CD8-positive, alpha-beta memory T cell (primary cell): Measurements from ENCODE around the gene MTOR. TPM values are rescaled to one million over a fixed set of nuclear protein-coding genes. Genes with fewer than 3 reads are reported as not detected.
"Not testable (repeated sequence)": the region's sequence is repeated elsewhere in the genome, so short reads cannot be mapped to it uniquely, and the experiment has no call there.

Source experiments
- CTCF ChIA-PET: fragments of 350-600 bp; sonication (Branson Sonifier 250); formaldehyde crosslinking; loops from one replicate; lab custom pipeline; 2021; ENCODE audit warnings: antibody characterized with exemption; lab: Charles Lee
- POLR2A ChIA-PET: fragments of 350-600 bp; sonication (Branson Sonifier 250); formaldehyde crosslinking; loops from one replicate; lab custom pipeline; 2021; ENCODE audit warnings: antibody characterized with exemption; lab: Charles Lee
- DNase-seq, 5 donors: peaks; one replicate each; pipeline versions ENCODE4 v3.0.0 to v3.0.0-alpha.2; 2020 to 2022; ENCODE audit warnings: mixed read lengths in 1 of 5
- H3K27ac ChIP-seq: one replicate; pipeline ENCODE4 v1.7.0; 2013; ENCODE audit warnings: low read depth, mild to moderate bottlenecking, low read length, moderate library complexity
- H3K27me3 ChIP-seq: 2 replicates; pipeline ENCODE4 v1.7.0; 2013; ENCODE audit warnings: low read length, mild to moderate bottlenecking; ENCODE audit not compliant: insufficient read depth, poor library complexity, severe bottlenecking
- H3K36me3 ChIP-seq: 2 replicates; pipeline ENCODE4 v1.7.0; 2013; ENCODE audit warnings: mild to moderate bottlenecking, low read length, moderate library complexity; ENCODE audit not compliant: insufficient read depth
- H3K4me1 ChIP-seq: 2 replicates; pipeline ENCODE4 v1.7.0; 2013; ENCODE audit warnings: mild to moderate bottlenecking, low read length, moderate library complexity; ENCODE audit not compliant: insufficient read depth
- H3K4me3 ChIP-seq: 2 replicates; pipeline ENCODE4 v1.7.0; 2013; ENCODE audit warnings: mild to moderate bottlenecking, low read length
- H3K9me3 ChIP-seq: 2 replicates; pipeline ENCODE4 v1.7.0; 2013; ENCODE audit warnings: mild to moderate bottlenecking, low read length
- H3K27ac Mint-ChIP-seq, 8 donors: one replicate each; pipeline ENCODE4 v1.8.0; 2020 to 2021; ENCODE audit warnings: mixed read lengths in 8 of 8, mild to moderate bottlenecking in 6 of 8, inconsistent platforms in 3 of 8, moderate library complexity in 3 of 8
- H3K27me3 Mint-ChIP-seq, 2 donors: one replicate each; pipeline ENCODE4 v1.8.0; 2020 to 2021; ENCODE audit warnings: mixed read lengths in 2 of 2, mild to moderate bottlenecking in 1 of 2, moderate library complexity in 1 of 2
- H3K36me3 Mint-ChIP-seq, 3 donors: one replicate each; pipeline ENCODE4 v1.8.0; 2020 to 2021; ENCODE audit warnings: mixed read lengths in 3 of 3, inconsistent platforms in 1 of 3, mild to moderate bottlenecking in 1 of 3
- H3K4me1 Mint-ChIP-seq, 3 donors: one replicate each; pipeline ENCODE4 v1.8.0; 2020 to 2021; ENCODE audit warnings: mixed read lengths in 3 of 3, inconsistent platforms in 1 of 3, mild to moderate bottlenecking in 1 of 3
- H3K4me3 Mint-ChIP-seq, 7 donors: one replicate each; pipeline ENCODE4 v1.8.0; 2020 to 2021; ENCODE audit warnings: mixed read lengths in 7 of 7, mild to moderate bottlenecking in 6 of 7, moderate library complexity in 4 of 7, inconsistent platforms in 2 of 7
- H3K9me3 Mint-ChIP-seq, 5 donors: one replicate each; pipeline ENCODE4 v1.8.0; 2020 to 2022; ENCODE audit warnings: mixed read lengths in 5 of 5, mild to moderate bottlenecking in 3 of 5, moderate library complexity in 2 of 5, inconsistent platforms in 1 of 5
- polyA plus RNA-seq: library from polyadenylated mRNA; unstranded; fragments of 300-500 nt; fragmentation: Illumina TruSeq; gene quantifications from one replicate; pipeline ENCODE4 v1.2.3, GENCODE V29; 2021
- total RNA-seq, 2 experiments: library from RNA; stranded (reverse); gene quantifications; one replicate each; pipeline ENCODE4 v1.2.3, GENCODE V29; 2021

MTOR gene
- total and polyA plus RNA-seq, 3 experiments from 2014 or later, result 8.0 to 55.2 (median 53.9) TPM

GRCh38 chr1:11080931-11081330 is 181.4 kb downstream of the MTOR start:
- ChIA-PET POLR2A (no interaction called here), CTCF (no interaction called here)
- peaks cover 4 to 68% (median 15%) of the 10 kb centered on the region in 3 donors for H3K36me3 Mint-ChIP-seq
- H3K4me3 ChIP-seq, result no peak overlapping the region
- H3K36me3 ChIP-seq, result peaks cover 51% of the 10 kb centered on the region
- no peak for DNase-seq
- H3K27ac Mint-ChIP-seq, result no peak overlapping the region
- H3K4me3 Mint-ChIP-seq, result no peak overlapping the region
- H3K4me1 Mint-ChIP-seq, result no peaks in the 10 kb centered on the region
- H3K9me3 Mint-ChIP-seq, result no peaks in the 10 kb centered on the region
- no peak overlapping the region for H3K27ac ChIP-seq
- no peaks in the 10 kb centered on the region for H3K27me3 ChIP-seq
- H3K9me3 ChIP-seq, result no peaks in the 10 kb centered on the region
- H3K27me3 Mint-ChIP-seq, result no peaks in the 10 kb centered on the region
- H3K4me1 ChIP-seq, result no peaks in the 10 kb centered on the region

GRCh38 chr1:11078631-11079030 is 183.7 kb downstream of the MTOR start:
- H3K4me1 ChIP-seq, result no peaks in the 10 kb centered on the region
- H3K27me3 ChIP-seq, result no peaks in the 10 kb centered on the region
- ChIA-PET CTCF (interaction anchor here (1.2 kb wide), 1 partner anchor 41 kb away, joined by 3 read pairs; no protein-coding TSS in a partner anchor), POLR2A (no interaction called here)
- no peak overlapping the region for H3K27ac ChIP-seq
- H3K4me3 ChIP-seq, result no peak overlapping the region
- peaks cover 71% of the 10 kb centered on the region for H3K36me3 ChIP-seq
- Mint-ChIP-seq H3K4me3 (no peak overlapping the region), H3K36me3 (peaks cover 7 to 79% (median 17%) of the 10 kb centered on the region in 3 donors), H3K4me1 (no peaks in the 10 kb centered on the region), H3K27ac (peak overlapping the region in 2 of 8 donors; percentile 74 to 92), H3K27me3 (no peaks in the 10 kb centered on the region), H3K9me3 (no peaks in the 10 kb centered on the region)
- no peaks in the 10 kb centered on the region for H3K9me3 ChIP-seq
- DNase-seq, result no peak

- H3K4me1 Mint-ChIP-seq, H3K4me1 ChIP-seq, DNase-seq, H3K27me3 Mint-ChIP-seq, POLR2A ChIA-PET, H3K27ac ChIP-seq, H3K4me3 ChIP-seq, H3K4me3 Mint-ChIP-seq, H3K27ac Mint-ChIP-seq, H3K9me3 ChIP-seq, H3K9me3 Mint-ChIP-seq, H3K27me3 ChIP-seq: not testable (repeated sequence)
- CTCF ChIA-PET, result interaction anchor here (0.7 to 1.3 kb wide), 2 partner anchors 13 to 27 kb away, joined by 3 read pairs; partner anchors contain the start of gene SRM
- peaks cover 3 to 89% (median 17%) of the 10 kb centered on the region in 3 donors for H3K36me3 Mint-ChIP-seq
- H3K36me3 ChIP-seq, result peaks cover 78% of the 10 kb centered on the region
Measured at GRCh38 chr1:11073398-11073797, 189.0 kb downstream of the MTOR start.

GRCh38 chr1:11072216-11072917 is 190.0 kb downstream of the MTOR start:
- Histone ChIP-seq H3K4me1 (no peaks in the 10 kb centered on the region), H3K27ac (no peak overlapping the region), H3K9me3 (no peaks in the 10 kb centered on the region), H3K27me3 (no peaks in the 10 kb centered on the region), H3K4me3 (no peak overlapping the region), H3K36me3 (peaks cover 83% of the 10 kb centered on the region)
- ChIA-PET POLR2A (interaction anchor here (0.6 kb wide), 1 partner anchor 11 kb away, joined by 3 read pairs; no protein-coding TSS in a partner anchor), CTCF (interaction anchor here (1.3 kb wide), 1 partner anchor 12 kb away, joined by 3 read pairs; the partner anchor contains the start of gene SRM)
- Mint-ChIP-seq H3K36me3 (peaks cover 3 to 92% (median 15%) of the 10 kb centered on the region in 3 donors), H3K4me3 (no peak overlapping the region), H3K4me1 (peaks cover 0 to 2% (median 0%) of the 10 kb centered on the region in 3 donors), H3K9me3 (no peaks in the 10 kb centered on the region), H3K27me3 (no peaks in the 10 kb centered on the region), H3K27ac (peak overlapping the region in 3 of 8 donors; percentile 17 to 50 (median 48))
- DNase-seq, result no peak

- peak overlapping the region in 3 of 8 donors; percentile 39 to 80 (median 79) for H3K27ac Mint-ChIP-seq
- peaks cover 3 to 91% (median 16%) of the 10 kb centered on the region in 3 donors for H3K36me3 Mint-ChIP-seq
- H3K9me3 Mint-ChIP-seq, result no peaks in the 10 kb centered on the region
- no peaks in the 10 kb centered on the region for H3K27me3 Mint-ChIP-seq
- Histone ChIP-seq H3K36me3 (peaks cover 79% of the 10 kb centered on the region), H3K4me1 (no peaks in the 10 kb centered on the region), H3K9me3 (no peaks in the 10 kb centered on the region), H3K27me3 (no peaks in the 10 kb centered on the region), H3K27ac (no peak overlapping the region), H3K4me3 (no peak overlapping the region)
- DNase-seq, result no peak
- peaks cover 0 to 2% (median 0%) of the 10 kb centered on the region in 3 donors for H3K4me1 Mint-ChIP-seq
- POLR2A ChIA-PET, result no interaction called here
- H3K4me3 Mint-ChIP-seq, result no peak overlapping the region
- CTCF ChIA-PET, result interaction anchor here (2.1 to 2.8 kb wide), 2 partner anchors 11 to 34 kb away, joined by 7 to 11 read pairs; partner anchors contain the start of gene SRM
Measured at GRCh38 chr1:11071463-11072215, 190.7 kb downstream of the MTOR start.

- Histone ChIP-seq H3K27me3 (no peaks in the 10 kb centered on the region), H3K4me3 (no peak overlapping the region), H3K36me3 (peaks cover 77% of the 10 kb centered on the region), H3K9me3 (no peaks in the 10 kb centered on the region), H3K4me1 (no peaks in the 10 kb centered on the region), H3K27ac (no peak overlapping the region)
- no peak for DNase-seq
- H3K4me3 Mint-ChIP-seq, result no peak overlapping the region
- no peaks in the 10 kb centered on the region for H3K27me3 Mint-ChIP-seq
- H3K27ac Mint-ChIP-seq, result no peak overlapping the region
- ChIA-PET CTCF (interaction anchor here (2.1 to 2.8 kb wide), 2 partner anchors 10 to 33 kb away, joined by 7 to 11 read pairs; partner anchors contain the start of gene SRM), POLR2A (no interaction called here)
- H3K9me3 Mint-ChIP-seq, result no peaks in the 10 kb centered on the region
- peaks cover 3 to 90% (median 17%) of the 10 kb centered on the region in 3 donors for H3K36me3 Mint-ChIP-seq
- peaks cover 0 to 2% (median 0%) of the 10 kb centered on the region in 3 donors for H3K4me1 Mint-ChIP-seq
Measured at GRCh38 chr1:11070876-11071275, 191.5 kb downstream of the MTOR start.

GRCh38 chr1:11068600-11069473 is 193.5 kb downstream of the MTOR start:
- Mint-ChIP-seq H3K36me3 (peaks cover 3 to 84% (median 22%) of the 10 kb centered on the region in 3 donors), H3K4me1 (peaks cover 0 to 2% (median 0%) of the 10 kb centered on the region in 3 donors), H3K27me3 (no peaks in the 10 kb centered on the region), H3K27ac (peak overlapping the region in 4 of 8 donors; percentile 27 to 61 (median 46)), H3K9me3 (no peaks in the 10 kb centered on the region), H3K4me3 (no peak overlapping the region)
- H3K4me3 ChIP-seq, result no peak overlapping the region
- DNase-seq, result no peak
- H3K4me1 ChIP-seq, result no peaks in the 10 kb centered on the region
- H3K9me3 ChIP-seq, result no peaks in the 10 kb centered on the region
- H3K27ac ChIP-seq, result no peak overlapping the region
- POLR2A ChIA-PET, result no interaction called here
- peaks cover 64% of the 10 kb centered on the region for H3K36me3 ChIP-seq
- H3K27me3 ChIP-seq, result no peaks in the 10 kb centered on the region
- CTCF ChIA-PET, result interaction anchor here (1.8 to 2.8 kb wide), 2 partner anchors 31 kb away, joined by 5 to 11 read pairs; no protein-coding TSS in a partner anchor
